Panc1 (cell line): ENCODE data around the gene PPP2R1B. TPM values are rescaled to one million over a fixed set of nuclear protein-coding genes. Genes with fewer than 3 reads are reported as not detected.
"Not testable (repeated sequence)": the region's sequence is repeated elsewhere in the genome, so short reads cannot be mapped to it uniquely, and the experiment has no call there.

Experiments used
- ATAC-seq: fragments of 200-7000 bp; cut with Tn5 transposase; 2 replicates; pipeline ENCODE4 v1.9.1; 2020; ENCODE audit warnings: mild to moderate bottlenecking, moderate library complexity
- BruUV-seq: library from RNA; stranded (reverse); fragments of 400-500 nt; replicated peaks from 2 replicates; lab custom pipeline; 2021; lab: Mats Ljungman, UMichigan
- CTCF ChIA-PET: fragments of 300-600 bp; sonication (Branson Sonifier 250); formaldehyde crosslinking; loops from one replicate; lab custom pipeline; 2022; ENCODE audit warnings: antibody characterized with exemption; lab: Charles Lee
- POLR2A ChIA-PET: fragments of 300-600 bp; sonication (Branson Sonifier 250); formaldehyde crosslinking; loops from one replicate; lab custom pipeline; 2022; ENCODE audit warnings: antibody characterized with exemption; lab: Charles Lee
- DNase-seq: peaks from one replicate; pipeline ENCODE4 v3.0.0-alpha.2; 2010; ENCODE audit warnings: low read depth, low spot score
- H3K27ac ChIP-seq: 2 replicates; pipeline ENCODE4 v1.5.1; 2011; ENCODE audit warnings: mild to moderate bottlenecking, low read length, inconsistent platforms
- H3K27me3 ChIP-seq: fragments of 200-500 bp; sonication (Bioruptor generic); 2 replicates; pipeline ENCODE4 v1.6.0; 2014; ENCODE audit warnings: low read length, inconsistent platforms; ENCODE audit not compliant: control insufficient read depth, insufficient read depth
- H3K36me3 ChIP-seq: fragments of 200-500 bp; sonication (Bioruptor generic); 2 replicates; pipeline ENCODE4 v1.5.1; 2014; ENCODE audit warnings: inconsistent platforms, mild to moderate bottlenecking, low read length, moderate library complexity; ENCODE audit not compliant: control insufficient read depth, insufficient read depth
- H3K4me1 ChIP-seq: 2 replicates; pipeline ENCODE4 v1.5.1; 2011; ENCODE audit warnings: inconsistent platforms, mild to moderate bottlenecking, low read length, moderate library complexity; ENCODE audit not compliant: control insufficient read depth, insufficient read depth
- H3K4me3 ChIP-seq, 2 experiments: 2 replicates each; pipeline ENCODE4 v1.5.1; 2011 to 2012; ENCODE audit warnings: low read depth in 2 of 2, low read length in 2 of 2, mild to moderate bottlenecking in 2 of 2, inconsistent platforms in 1 of 2, moderate library complexity in 1 of 2
- H3K9me3 ChIP-seq: fragments of 200-500 bp; sonication (Bioruptor generic); 2 replicates; pipeline ENCODE4 v1.5.1; 2014; ENCODE audit warnings: low read depth, mild to moderate bottlenecking, inconsistent platforms, low read length, moderate library complexity; ENCODE audit not compliant: control insufficient read depth, insufficient read depth
- CTCF ChIP-seq: fragments of 450-650 bp; IDR thresholded peaks from 2 replicates; pipeline ENCODE4 v1.5.1; 2017; ENCODE audit warnings: mild to moderate bottlenecking
- POLR2AphosphoS5 ChIP-seq: IDR thresholded peaks from 2 replicates; pipeline ENCODE4 v1.6.1; 2012; ENCODE audit warnings: mild to moderate bottlenecking, low read depth, low read length, moderate library complexity
- REST ChIP-seq, 2 experiments: IDR thresholded peaks; 2 replicates each; pipeline ENCODE4 v1.6.1; 2011 to 2012; ENCODE audit warnings: low read depth in 2 of 2, control low read depth in 1 of 2, low read length in 1 of 2, mild to moderate bottlenecking in 1 of 2, moderate library complexity in 1 of 2; ENCODE audit not compliant: insufficient read depth in 1 of 2
- SIN3A ChIP-seq: IDR thresholded peaks from 2 replicates; pipeline ENCODE4 v1.6.1; 2012; ENCODE audit warnings: low read depth, mild to moderate bottlenecking, low read length, moderate library complexity, borderline replicate concordance; ENCODE audit not compliant: insufficient read depth
- TCF7L2 ChIP-seq: IDR thresholded peaks from 2 replicates; pipeline ENCODE4 v1.6.1; 2011; ENCODE audit warnings: mild to moderate bottlenecking, low read depth, low read length, inconsistent platforms
- in situ Hi-C: cut with HindIII; loops from 2 replicates; pipeline ENCODE4 v1.10.0; 2016; ENCODE audit warnings: low sequenced_read_pairs, low pct_unique_long_range_greater_than_20kb
- intact Hi-C: fragments of 100-400 bp; cut with micrococcal nuclease; formaldehyde crosslinking; loops from one replicate; pipeline ENCODE4 v1.10.0; 2022; ENCODE audit not compliant: unreplicated experiment
- total RNA-seq: library from RNA; stranded (reverse); gene quantifications from one replicate; pipeline ENCODE4 v1.2.1, GENCODE V29; 2021; ENCODE audit not compliant: unreplicated experiment

The PPP2R1B gene
- total RNA-seq, 1 experiment from 2014 or later, result 57.7 TPM

GRCh38 chr11:111785076-111785475 is 18.9 kb upstream of the PPP2R1B start:
- peaks cover 2% of the 10 kb centered on the region; the same call in 1 of the 2 replicates for H3K36me3 ChIP-seq
- no peak for ATAC-seq
- H3K27me3 ChIP-seq, result no peaks in the 10 kb centered on the region
- no peaks in the 10 kb centered on the region for H3K9me3 ChIP-seq
- H3K27ac ChIP-seq, result no peak overlapping the region
- ChIA-PET POLR2A (no interaction called here), CTCF (interaction anchor here (0.6 kb wide), 1 partner anchor 29 kb away, joined by 8 read pairs; no protein-coding TSS in a partner anchor)
- in situ Hi-C loops (no loop called here), intact Hi-C loops (no loop called here)
- BruUV-seq, result no TSS peak
- no peak overlapping the region for H3K4me3 ChIP-seq
- no peak for DNase-seq
- TF ChIP-seq CTCF, result no peak
- TF ChIP-seq POLR2AphosphoS5, result no peak
- TF ChIP-seq TCF7L2, result no peak
- no peak for TF ChIP-seq REST (IDR thresholded peaks at IDR 0.05; ENCODE audit: insufficient read depth in 1 of 2, low read depth in 2 of 2, low read length in 1 of 2)
- TF ChIP-seq SIN3A, result no peak
- no peaks in the 10 kb centered on the region for H3K4me1 ChIP-seq

- ATAC-seq, H3K27me3 ChIP-seq, H3K9me3 ChIP-seq, BruUV-seq, DNase-seq, in situ Hi-C loops, H3K27ac ChIP-seq, H3K4me3 ChIP-seq, H3K4me1 ChIP-seq, intact Hi-C loops, POLR2A ChIA-PET, H3K36me3 ChIP-seq, CTCF ChIA-PET: not testable (repeated sequence)
These were observed 18.1 kb upstream of the PPP2R1B start for GRCh38 chr11:111784311-111784710.

- Histone ChIP-seq H3K4me1 (no peaks in the 10 kb centered on the region), H3K9me3 (no peaks in the 10 kb centered on the region), H3K4me3 (no peak overlapping the region), H3K27me3 (no peaks in the 10 kb centered on the region), H3K36me3 (peaks cover 2% of the 10 kb centered on the region; the same call in 1 of the 2 replicates), H3K27ac (no peak overlapping the region)
- BruUV-seq, result no TSS peak
- ChIA-PET POLR2A (no interaction called here), CTCF (no interaction called here)
- TF ChIP-seq REST (IDR thresholded peaks at IDR 0.05; ENCODE audit: insufficient read depth in 1 of 2, low read depth in 2 of 2, low read length in 1 of 2) (no peak), CTCF (no peak), TCF7L2 (no peak), POLR2AphosphoS5 (no peak), SIN3A (no peak)
- in situ Hi-C loops (no loop called here), intact Hi-C loops (no loop called here)
- ATAC-seq, result no peak
- DNase-seq, result no peak
These were observed 16.0 kb upstream of the PPP2R1B start for GRCh38 chr11:111782109-111782741.
